Hypothalamus (tissue), 51 donors: ENCODE measurements around the gene RHO.

ENCODE experiments used
- DNase-seq, 51 donors: peaks; one replicate each; lab custom pipeline; 2025; lab: John Stamatoyannopoulos, UW

RHO gene

GRCh38 chr3:129557548-129557894 lies 29.1 kb downstream of the RHO start:
- DNase-seq, result peak in 1 of 51 donors; percentile 31

GRCh38 chr3:129558081-129558771 lies 29.8 kb downstream of the RHO start:
- DNase-seq, result no peak

- DNase-seq, result peak in 1 of 51 donors; percentile 14
These were observed 30.5 kb downstream of the RHO start for GRCh38 chr3:129558772-129559564.

- no peak for DNase-seq
These were observed 31.2 kb downstream of the RHO start for GRCh38 chr3:129559565-129560079.

DNA sequence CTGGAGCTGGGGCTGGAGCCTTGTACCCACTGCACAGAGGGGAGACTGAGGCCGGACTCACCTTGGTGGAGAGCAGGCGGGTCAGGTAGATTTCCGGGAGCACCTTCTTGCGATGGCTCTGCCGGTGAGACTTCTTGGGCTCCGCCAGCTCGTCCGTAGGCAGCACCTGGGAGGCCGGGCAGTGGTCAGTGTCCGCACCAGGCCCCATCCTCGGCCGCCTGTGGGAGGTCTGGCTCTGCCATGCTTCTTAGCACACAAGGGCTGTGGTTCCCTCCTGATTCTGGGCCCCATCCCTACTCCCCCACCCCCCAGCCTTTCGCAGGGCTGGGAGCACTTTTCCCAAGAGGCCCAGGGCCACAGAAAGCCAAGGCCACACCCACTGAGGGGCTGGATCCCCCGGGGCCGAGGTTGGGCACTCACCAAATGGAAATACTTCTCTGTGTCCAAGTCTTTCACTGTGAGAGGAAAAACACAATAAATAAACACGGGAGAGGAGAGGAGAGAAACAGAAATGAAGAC lies 31.9 kb downstream of the RHO start:
- peak in 1 of 51 donors; percentile 18 for DNase-seq

DNA sequence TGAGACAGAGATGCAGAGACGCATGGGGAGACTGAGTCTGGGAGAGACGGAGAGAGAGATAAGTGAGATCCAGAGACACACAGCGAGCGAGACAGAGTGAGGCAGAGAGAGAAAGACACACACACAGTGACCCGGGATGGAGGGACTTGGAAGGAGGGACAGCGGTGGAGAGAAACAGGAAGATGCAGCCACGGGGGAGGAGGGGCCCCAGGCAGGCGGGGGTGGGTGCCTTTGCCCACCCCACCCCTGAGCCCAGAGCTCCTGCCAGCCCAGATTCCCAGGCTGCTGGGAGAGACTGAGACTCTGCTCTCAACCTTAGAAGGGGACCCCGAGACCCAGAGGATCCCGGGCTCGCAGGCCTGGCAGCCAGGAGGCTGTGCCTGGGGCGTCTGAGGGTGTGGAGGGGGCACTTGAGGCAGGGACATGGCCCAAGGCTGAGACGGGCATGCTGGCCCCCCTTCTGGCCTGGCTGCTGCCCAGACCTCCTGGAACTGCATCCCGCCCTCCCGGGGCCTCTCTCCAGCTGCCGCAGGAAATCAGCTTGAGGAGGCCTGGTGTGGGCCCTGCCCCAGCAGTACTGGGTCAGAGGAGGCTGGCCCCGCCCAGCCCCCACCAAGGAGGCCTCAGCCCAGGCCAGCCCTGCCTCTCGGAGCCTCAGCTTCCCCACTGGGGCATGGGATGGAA lies 32.6 kb downstream of the RHO start:
- DNase-seq, result peak in 34 of 51 donors; percentile 7 to 78 (median 48)

DNA sequence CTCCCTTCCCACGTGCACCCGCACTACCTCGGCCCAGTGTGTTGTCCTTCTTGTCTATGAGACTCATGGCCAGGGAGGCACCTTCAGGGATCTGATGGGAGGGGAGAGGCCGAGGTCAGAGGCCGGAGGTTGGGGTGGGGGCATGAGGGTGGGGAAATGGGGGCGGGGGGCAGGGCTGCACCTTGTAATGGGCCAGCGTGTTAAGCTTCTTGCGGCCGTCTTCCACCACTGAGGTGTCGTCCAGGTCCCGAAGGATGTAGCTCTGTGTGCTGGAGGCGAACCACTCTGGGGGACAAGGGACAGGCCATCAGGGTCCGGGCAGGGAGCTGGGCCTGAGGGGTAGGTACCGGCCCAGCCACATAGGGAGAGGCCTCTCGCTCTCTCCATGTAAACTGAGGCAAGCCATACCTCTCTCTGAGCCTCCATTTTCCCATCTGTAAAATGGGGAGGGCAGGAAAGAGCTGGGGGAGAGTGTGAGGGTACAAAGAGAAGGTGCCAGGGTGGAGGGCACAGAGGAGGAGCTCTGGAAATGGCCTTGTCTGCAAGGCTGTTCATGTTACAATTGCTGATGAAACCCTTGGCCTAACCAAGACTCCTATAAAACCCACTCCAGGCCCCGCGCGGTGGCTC lies 33.3 kb downstream of the RHO start:
- DNase-seq, result no peak

DNA sequence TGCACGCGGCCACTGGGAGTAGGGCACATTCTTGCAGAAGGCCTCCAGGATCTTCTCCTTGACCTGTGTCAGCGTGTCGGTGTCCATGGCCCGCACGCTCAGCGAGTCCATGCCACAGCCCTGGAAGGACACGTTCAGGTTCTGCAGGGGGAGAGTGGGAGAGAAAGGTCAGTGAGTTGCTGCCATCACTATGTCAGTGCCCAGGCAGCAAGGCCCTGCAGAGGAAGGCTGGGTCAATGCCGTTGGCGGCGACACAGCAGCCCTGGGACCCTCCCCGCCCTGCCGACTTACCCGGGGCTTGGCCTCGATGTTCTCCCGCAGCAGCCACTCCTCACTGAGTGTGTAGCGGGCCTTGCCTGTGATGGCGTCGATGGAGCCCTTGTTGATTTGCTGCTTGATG lies 34.4 kb downstream of the RHO start:
- no peak for DNase-seq

DNA sequence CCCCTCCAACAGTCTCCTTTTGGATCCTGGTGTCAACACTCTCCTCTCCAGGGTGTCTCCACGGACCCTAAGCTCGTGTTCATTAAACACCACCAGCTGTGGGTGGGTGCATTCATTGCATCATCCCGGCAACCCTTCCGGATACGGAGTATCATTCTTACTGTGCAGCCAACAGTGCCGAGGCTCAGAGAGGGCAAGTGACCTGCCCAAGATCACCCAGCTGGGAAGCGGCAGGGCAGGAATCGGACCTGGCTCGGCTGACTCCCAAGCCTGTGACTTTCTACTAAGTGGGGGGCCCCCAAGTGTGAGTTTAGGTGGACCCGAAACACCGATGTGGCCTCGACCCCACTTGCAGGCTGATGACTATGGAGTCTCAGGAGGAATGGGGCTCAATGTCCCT lies 34.9 kb downstream of the RHO start:
- DNase-seq, result no peak

DNA sequence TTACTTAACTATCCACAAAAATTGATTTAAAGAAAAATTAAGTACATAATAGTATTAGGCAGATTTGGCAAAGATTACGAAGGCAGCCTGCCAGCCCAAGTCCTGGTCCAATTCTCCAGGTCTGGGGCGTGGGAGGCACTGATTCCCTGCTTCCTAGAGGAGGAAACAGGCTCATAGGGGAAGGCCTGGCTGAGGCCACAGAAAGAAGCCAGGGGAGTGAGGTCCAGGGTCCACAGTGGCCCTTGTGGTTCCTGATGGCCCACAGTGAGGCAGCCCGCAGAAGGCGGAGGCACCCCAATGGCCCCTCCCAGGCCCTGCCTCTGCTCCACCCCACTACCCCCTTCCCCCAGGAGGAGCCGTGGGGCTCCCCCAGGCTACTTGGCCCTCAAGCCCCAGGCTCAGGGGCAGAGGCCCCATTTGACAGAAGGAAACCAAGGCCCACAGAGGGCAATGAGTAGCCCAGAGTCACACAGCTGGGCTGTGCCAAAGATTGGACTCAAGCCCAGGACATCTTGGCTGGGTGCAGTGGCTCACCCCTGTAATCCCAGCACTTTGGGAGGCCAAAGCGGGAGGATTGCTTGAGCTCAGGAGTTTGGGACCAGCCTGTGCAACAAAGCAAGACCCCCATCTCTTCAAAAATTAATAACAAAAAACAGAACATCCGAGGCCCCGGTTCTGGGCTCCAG lies 35.6 kb downstream of the RHO start:
- no peak for DNase-seq

GRCh38 chr3:129564981-129565644 lies 36.7 kb downstream of the RHO start:
- no peak for DNase-seq

- DNase-seq, result no peak
These were observed 37.5 kb downstream of the RHO start for GRCh38 chr3:129565902-129566301.

- DNase-seq, result no peak
These were observed 38.8 kb downstream of the RHO start for GRCh38 chr3:129567176-129567705.

DNA sequence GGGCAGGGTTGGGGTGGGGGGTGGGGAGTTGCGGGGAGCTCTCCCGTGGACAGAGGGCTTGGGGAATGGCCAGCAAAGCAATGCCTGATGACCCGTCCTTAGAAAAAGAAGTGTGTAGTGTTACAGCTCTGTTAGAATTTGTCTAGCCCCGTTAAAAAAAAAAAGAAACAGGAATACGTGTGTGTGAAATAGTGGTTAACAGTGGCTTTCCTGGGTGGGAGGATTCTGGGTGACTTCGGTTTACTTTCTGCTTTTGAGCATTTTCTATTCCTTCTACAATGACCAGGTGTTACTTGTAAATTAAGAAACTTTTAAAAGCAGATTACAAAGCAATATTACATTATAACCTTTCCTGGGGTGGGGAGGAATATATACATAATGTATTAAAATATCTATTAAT lies 39.5 kb downstream of the RHO start:
- no peak for DNase-seq

GRCh38 chr3:129569856-129570255 lies 41.4 kb downstream of the RHO start:
- no peak for DNase-seq

DNA sequence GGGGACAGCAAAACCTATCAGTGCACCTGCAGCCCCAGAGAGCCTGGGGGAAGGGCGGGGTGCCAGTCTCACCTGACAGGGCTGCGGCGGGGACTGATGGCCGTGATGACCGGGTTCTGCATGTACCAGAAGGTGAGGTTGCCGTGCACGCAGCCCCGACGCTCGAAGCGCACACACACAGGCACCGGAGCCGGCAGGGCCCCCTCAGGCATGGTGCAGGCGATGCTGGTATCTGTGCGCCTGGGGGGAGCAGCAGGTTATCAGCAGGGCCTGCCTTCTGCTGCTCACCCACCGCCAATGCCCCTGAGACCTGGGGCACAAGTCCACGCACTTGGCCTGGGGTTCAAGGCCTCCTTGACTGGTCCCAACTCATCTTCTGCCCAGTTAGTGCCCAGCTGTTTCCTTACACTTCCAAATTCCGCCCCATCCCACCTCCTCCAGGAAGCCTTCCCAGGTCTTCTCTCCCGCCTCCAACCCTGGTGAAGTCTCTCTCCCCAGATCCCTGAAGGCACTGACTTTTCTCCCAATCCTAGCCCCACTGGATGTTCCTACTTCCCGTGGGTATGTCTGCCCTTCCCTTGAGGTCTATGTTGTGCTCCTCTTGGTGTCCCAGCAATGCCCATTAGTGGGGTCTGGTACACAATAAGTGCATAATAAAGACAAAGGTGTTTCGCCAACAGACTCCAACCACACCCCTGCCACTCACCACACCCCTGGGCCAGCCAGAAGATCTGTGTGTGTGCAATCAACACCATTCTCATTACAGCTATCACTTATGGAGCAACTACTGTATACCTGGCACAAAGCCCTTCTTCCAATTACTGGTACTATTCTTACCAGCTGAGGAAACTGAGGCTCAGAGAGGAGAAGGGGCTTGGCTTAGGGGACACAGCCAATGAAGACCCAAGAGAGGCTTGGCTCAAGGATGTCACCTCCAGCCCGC lies 43.4 kb downstream of the RHO start:
- DNase-seq, result no peak

- DNase-seq, result no peak
These were observed 44.2 kb downstream of the RHO start for GRCh38 chr3:129572603-129573002.

DNA sequence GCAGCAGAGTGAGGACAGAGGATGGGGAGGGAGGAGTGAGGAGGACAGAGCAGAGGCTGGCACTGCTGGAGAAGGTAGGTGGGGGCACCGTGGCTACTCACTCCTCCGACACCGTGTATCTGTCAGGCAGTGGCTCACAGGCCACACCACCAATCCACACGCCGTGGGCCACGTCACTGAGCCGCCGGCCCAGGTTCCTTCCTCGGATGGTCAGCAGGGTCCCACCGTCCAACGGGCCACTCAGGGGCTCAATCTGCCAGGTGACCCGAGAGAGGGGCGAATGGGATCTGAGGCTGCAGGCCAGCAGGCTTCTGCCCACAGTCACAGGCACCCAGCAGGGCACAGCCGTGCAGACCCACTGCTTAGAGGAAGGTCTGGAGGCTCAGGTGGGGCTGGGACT lies 45.1 kb downstream of the RHO start:
- no peak for DNase-seq
